CD4-positive, alpha-beta T cell (primary cell): Measurements from ENCODE around the gene VSIG10. TPM values are rescaled to one million over a fixed set of nuclear protein-coding genes. Genes with fewer than 3 reads are reported as not detected.

Experiments
- ATAC-seq: fragments of 200-7000 bp; cut with Tn5 transposase; one replicate; pipeline ENCODE4 v1.10.0; 2022; ENCODE audit warnings: mild to moderate bottlenecking; ENCODE audit not compliant: poor library complexity
- CTCF ChIA-PET: fragments of 350-600 bp; sonication (Branson Sonifier 250); formaldehyde crosslinking; loops from one replicate; lab custom pipeline; 2021; ENCODE audit warnings: antibody characterized with exemption, inconsistent platforms; lab: Charles Lee
- POLR2A ChIA-PET: fragments of 350-600 bp; sonication (Branson Sonifier 250); formaldehyde crosslinking; loops from one replicate; lab custom pipeline; 2021; ENCODE audit warnings: antibody characterized with exemption, inconsistent platforms; lab: Charles Lee
- DNase-seq, 14 experiments: peaks; one replicate each; pipeline ENCODE4 v3.0.0-alpha.2; 2013 to 2020; ENCODE audit warnings: mixed read lengths in 2 of 14
- H3K27ac ChIP-seq, 2 donors: one replicate each; pipeline versions ENCODE4 v1.5.1 to v1.7.0; 2013; ENCODE audit warnings: low read length in 2 of 2, low read depth in 1 of 2, mild to moderate bottlenecking in 1 of 2
- H3K27me3 ChIP-seq, 2 experiments: 1 replicate in 1 of 2; 2 replicates in 1 of 2; pipeline versions ENCODE4 v1.6.1 to v1.7.0; 2013; ENCODE audit warnings: low read length in 2 of 2, control low read depth in 1 of 2, mild to moderate bottlenecking in 1 of 2, moderate library complexity in 1 of 2; ENCODE audit not compliant: insufficient read depth in 2 of 2, control insufficient read depth in 1 of 2
- H3K36me3 ChIP-seq: one replicate; pipeline ENCODE4 v1.6.1; 2013; ENCODE audit warnings: low read length, control low read depth; ENCODE audit not compliant: insufficient read depth
- H3K4me1 ChIP-seq: one replicate; pipeline ENCODE4 v1.6.1; 2013; ENCODE audit warnings: low read length, control low read depth; ENCODE audit not compliant: insufficient read depth
- H3K4me3 ChIP-seq: one replicate; pipeline ENCODE4 v1.5.1; 2013; ENCODE audit warnings: mild to moderate bottlenecking, low read length, moderate library complexity
- H3K9me3 ChIP-seq, 2 experiments: 1 replicate in 1 of 2; 2 replicates in 1 of 2; pipeline versions ENCODE4 v1.6.1 to v1.7.0; 2013; ENCODE audit warnings: low read length in 2 of 2, mild to moderate bottlenecking in 2 of 2, control low read depth in 1 of 2, moderate library complexity in 1 of 2; ENCODE audit not compliant: control insufficient read depth in 1 of 2, insufficient read depth in 1 of 2
- H3K27ac Mint-ChIP-seq: one replicate; pipeline ENCODE4 v1.8.0; 2020; ENCODE audit warnings: mixed read lengths
- H3K27me3 Mint-ChIP-seq: one replicate; pipeline ENCODE4 v1.8.0; 2021; ENCODE audit warnings: mixed read lengths
- H3K36me3 Mint-ChIP-seq: one replicate; pipeline ENCODE4 v1.8.0; 2021; ENCODE audit warnings: low read depth, mixed read lengths
- H3K4me1 Mint-ChIP-seq: one replicate; pipeline ENCODE4 v1.8.0; 2021; ENCODE audit warnings: low read depth, mixed read lengths
- H3K4me3 Mint-ChIP-seq: one replicate; pipeline ENCODE4 v1.8.0; 2020; ENCODE audit warnings: mild to moderate bottlenecking, mixed read lengths
- H3K9me3 Mint-ChIP-seq: one replicate; pipeline ENCODE4 v1.8.0; 2020; ENCODE audit warnings: mixed read lengths
- intact Hi-C, 2 experiments: fragments of 100-400 bp; cut with DNase I in 1 of 2; cut with micrococcal nuclease in 1 of 2; formaldehyde crosslinking; loops; one replicate each; pipeline versions ENCODE4 v1.15.1 to v1.9.0; 2023 to 2025; cut with DNase I, micrococcal nuclease
- total RNA-seq, 174 experiments: library from RNA in 2 of 174; stranded (reverse) in 2 of 174; gene quantifications; one replicate each; pipeline ENCODE4 v1.2.3 and lab custom pipeline; 2021 to 2026
- TF ChIP-seq, protein P1 (sequence below): fragments of 200-600 bp; IDR thresholded peaks from one replicate; pipeline ENCODE4 v1.8.0; 2022; ENCODE audit warnings: antibody characterized with exemption, mild to moderate bottlenecking

The VSIG10 gene
- total RNA-seq, 2 experiments from 2014 or later, result 2.2 TPM

- TF ChIP-seq, protein P1, sequence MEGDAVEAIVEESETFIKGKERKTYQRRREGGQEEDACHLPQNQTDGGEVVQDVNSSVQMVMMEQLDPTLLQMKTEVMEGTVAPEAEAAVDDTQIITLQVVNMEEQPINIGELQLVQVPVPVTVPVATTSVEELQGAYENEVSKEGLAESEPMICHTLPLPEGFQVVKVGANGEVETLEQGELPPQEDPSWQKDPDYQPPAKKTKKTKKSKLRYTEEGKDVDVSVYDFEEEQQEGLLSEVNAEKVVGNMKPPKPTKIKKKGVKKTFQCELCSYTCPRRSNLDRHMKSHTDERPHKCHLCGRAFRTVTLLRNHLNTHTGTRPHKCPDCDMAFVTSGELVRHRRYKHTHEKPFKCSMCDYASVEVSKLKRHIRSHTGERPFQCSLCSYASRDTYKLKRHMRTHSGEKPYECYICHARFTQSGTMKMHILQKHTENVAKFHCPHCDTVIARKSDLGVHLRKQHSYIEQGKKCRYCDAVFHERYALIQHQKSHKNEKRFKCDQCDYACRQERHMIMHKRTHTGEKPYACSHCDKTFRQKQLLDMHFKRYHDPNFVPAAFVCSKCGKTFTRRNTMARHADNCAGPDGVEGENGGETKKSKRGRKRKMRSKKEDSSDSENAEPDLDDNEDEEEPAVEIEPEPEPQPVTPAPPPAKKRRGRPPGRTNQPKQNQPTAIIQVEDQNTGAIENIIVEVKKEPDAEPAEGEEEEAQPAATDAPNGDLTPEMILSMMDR, result no peak
- intact Hi-C loops, result loop anchor here in 1 of 2 experiments (10.0 kb wide), 1 partner anchor 253 kb away; no protein-coding TSS in a partner anchor
- H3K9me3 Mint-ChIP-seq, result no peaks in the 10 kb centered on the region
- H3K9me3 ChIP-seq, result no peaks in the 10 kb centered on the region
- ChIA-PET CTCF (no interaction called here), POLR2A (interaction anchor here (1.6 kb wide), 1 partner anchor 8 kb away, joined by 8 read pairs; the partner anchor contains the start of gene PEBP1)
- H3K27ac ChIP-seq, result no peak overlapping the region
- ATAC-seq (no peak), DNase-seq (no peak)
- H3K4me1 Mint-ChIP-seq, result peaks cover 5% of the 10 kb centered on the region
- H3K4me3 ChIP-seq, result no peak overlapping the region
- no peaks in the 10 kb centered on the region for H3K36me3 ChIP-seq
- peaks cover 3% of the 10 kb centered on the region for H3K4me1 ChIP-seq
- no peak overlapping the region for H3K27ac Mint-ChIP-seq
- no peaks in the 10 kb centered on the region for H3K36me3 Mint-ChIP-seq
- no peaks in the 10 kb centered on the region for H3K27me3 Mint-ChIP-seq
- H3K27me3 ChIP-seq, result no peaks in the 10 kb centered on the region
- H3K4me3 Mint-ChIP-seq, result no peak overlapping the region
Observed at GRCh38 chr12:118127867-118128266, 24.1 kb upstream of the VSIG10 start.

DNA sequence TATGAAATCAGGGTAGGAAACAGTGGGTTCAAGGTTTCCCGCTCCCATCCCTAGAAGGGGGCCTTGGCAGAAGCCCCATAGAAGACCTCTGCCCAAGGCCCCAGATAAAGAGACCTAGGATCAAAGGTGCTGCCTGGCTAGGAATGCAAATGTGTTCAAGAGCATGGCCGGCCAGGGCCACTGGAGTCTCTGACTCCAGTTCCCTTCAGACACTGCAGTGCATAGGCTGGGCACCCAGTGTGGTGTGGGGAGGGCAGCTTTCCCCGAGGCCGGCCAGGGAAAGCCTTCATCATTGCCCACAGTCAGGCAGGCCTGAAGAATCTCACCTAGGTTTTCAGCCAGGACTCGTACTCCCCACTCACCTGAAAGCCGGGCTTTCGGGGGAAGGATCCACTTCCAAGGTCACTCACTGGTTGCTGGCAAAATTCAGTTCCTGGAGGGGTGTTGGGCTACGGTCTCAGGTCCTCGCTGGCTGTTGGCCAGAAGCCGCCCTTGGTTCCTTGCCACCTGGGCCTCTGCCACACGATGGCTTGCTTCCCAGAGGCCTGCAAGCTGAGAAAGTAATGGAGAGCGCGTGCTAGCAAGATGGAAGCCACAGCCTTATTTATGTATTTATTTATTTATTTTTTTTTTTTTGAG is 22.4 kb upstream of the VSIG10 start:
- no peaks in the 10 kb centered on the region for H3K4me1 ChIP-seq
- H3K9me3 ChIP-seq, result no peaks in the 10 kb centered on the region
- no peak overlapping the region for H3K4me3 Mint-ChIP-seq
- no peak overlapping the region for H3K27ac ChIP-seq
- CTCF ChIA-PET, result no interaction called here
- ATAC-seq (no peak), DNase-seq (no peak)
- H3K9me3 Mint-ChIP-seq, result no peaks in the 10 kb centered on the region
- H3K4me1 Mint-ChIP-seq, result no peaks in the 10 kb centered on the region
- no peaks in the 10 kb centered on the region for H3K27me3 Mint-ChIP-seq
- no peak overlapping the region for H3K27ac Mint-ChIP-seq
- no peak overlapping the region for H3K4me3 ChIP-seq
- no peaks in the 10 kb centered on the region for H3K36me3 Mint-ChIP-seq
- TF ChIP-seq, protein P1, result no peak
- intact Hi-C loops, result loop anchor here in 1 of 2 experiments (10.0 kb wide), 1 partner anchor 251 kb away; no protein-coding TSS in a partner anchor
- POLR2A ChIA-PET, result no interaction called here
- H3K27me3 ChIP-seq, result no peaks in the 10 kb centered on the region
- no peaks in the 10 kb centered on the region for H3K36me3 ChIP-seq

- Histone ChIP-seq H3K27me3 (no peaks in the 10 kb centered on the region), H3K4me3 (no peak overlapping the region), H3K27ac (no peak overlapping the region), H3K4me1 (peaks cover 4% of the 10 kb centered on the region), H3K9me3 (no peaks in the 10 kb centered on the region), H3K36me3 (no peaks in the 10 kb centered on the region)
- CTCF ChIA-PET, result no interaction called here
- H3K36me3 Mint-ChIP-seq, result no peaks in the 10 kb centered on the region
- no peak for DNase-seq
- no peaks in the 10 kb centered on the region for H3K27me3 Mint-ChIP-seq
- H3K9me3 Mint-ChIP-seq, result no peaks in the 10 kb centered on the region
- peaks cover 5% of the 10 kb centered on the region for H3K4me1 Mint-ChIP-seq
- H3K4me3 Mint-ChIP-seq, result no peak overlapping the region
- intact Hi-C loops, result loop anchor here in 1 of 2 experiments (10.0 kb wide), 1 partner anchor 251 kb away; no protein-coding TSS in a partner anchor
- POLR2A ChIA-PET, result no interaction called here
- H3K27ac Mint-ChIP-seq, result no peak overlapping the region
- no peak for ATAC-seq
- TF ChIP-seq, protein P1, result no peak
Observed at GRCh38 chr12:118125743-118126118, 21.9 kb upstream of the VSIG10 start.
